Measurements from ENCODE around the gene BLOC1S2.
A peak's percentile ranks its signal among the peaks of the same experiment; 100 is the strongest.
"Not testable (repeated sequence)": the region's sequence is repeated elsewhere in the genome, so short reads cannot be mapped to it uniquely, and the experiment has no call there.

Gene BLOC1S2

GRCh38 chr10:100286051-100287033, at the start of gene BLOC1S2:
Gene BLOC1S2, minus strand, starts transcription at chr10:100286680. Its CDS starts 21 bp downstream, at chr10:100286659.
- DNase-seq (ENCODE audit: low spot score): peak; percentile 88

- no peak for DNase-seq (ENCODE audit: low spot score)
These were observed 48.3 kb upstream of the BLOC1S2 start for GRCh38 chr10:100334762-100335161.

- no peak for DNase-seq (ENCODE audit: low spot score)
These were observed 47.4 kb upstream of the BLOC1S2 start for GRCh38 chr10:100333661-100334440.

GRCh38 chr10:100333106-100333505, 46.6 kb upstream of the BLOC1S2 start:
- no peak for DNase-seq (ENCODE audit: low spot score)

GRCh38 chr10:100330079-100330478, 43.6 kb upstream of the BLOC1S2 start, which contains the start of gene PKD2L1:
Gene PKD2L1, minus strand, starts transcription at chr10:100330228. Its CDS starts 125 bp downstream, at chr10:100330103.
- DNase-seq (ENCODE audit: low spot score): no peak

GRCh38 chr10:100328198-100328597, 41.7 kb upstream of the BLOC1S2 start:
- DNase-seq (ENCODE audit: low spot score): no peak

- no peak for DNase-seq (ENCODE audit: low spot score)
These were observed 41.2 kb upstream of the BLOC1S2 start for GRCh38 chr10:100327718-100328009.

- no peak for DNase-seq (ENCODE audit: low spot score)
These were observed 40.7 kb upstream of the BLOC1S2 start for GRCh38 chr10:100327007-100327717.

GRCh38 chr10:100325158-100325557, 38.7 kb upstream of the BLOC1S2 start:
- no peak for DNase-seq (ENCODE audit: low spot score)

- DNase-seq (ENCODE audit: low spot score): no peak
These were observed 33.4 kb upstream of the BLOC1S2 start for GRCh38 chr10:100319707-100320402.

- no peak for DNase-seq (ENCODE audit: low spot score)
These were observed 31.7 kb upstream of the BLOC1S2 start for GRCh38 chr10:100318207-100318606.

GRCh38 chr10:100315615-100316014, 29.1 kb upstream of the BLOC1S2 start:
- no peak for DNase-seq (ENCODE audit: low spot score)

- no peak for DNase-seq (ENCODE audit: low spot score)
These were observed 24.8 kb upstream of the BLOC1S2 start for GRCh38 chr10:100311298-100311697.

GRCh38 chr10:100307684-100308083, 21.2 kb upstream of the BLOC1S2 start:
- no peak for DNase-seq (ENCODE audit: low spot score)

- no peak for DNase-seq (ENCODE audit: low spot score)
These were observed 20.4 kb upstream of the BLOC1S2 start for GRCh38 chr10:100306861-100307260.

GRCh38 chr10:100304414-100304813, 17.9 kb upstream of the BLOC1S2 start:
- no peak for DNase-seq (ENCODE audit: low spot score)

- DNase-seq (ENCODE audit: low spot score): peak; percentile 38
These were observed 17.3 kb upstream of the BLOC1S2 start for GRCh38 chr10:100303724-100304319.

- peak; percentile 9 for DNase-seq (ENCODE audit: low spot score)
These were observed 14.6 kb upstream of the BLOC1S2 start for GRCh38 chr10:100301123-100301522.

- DNase-seq (ENCODE audit: low spot score): no peak
These were observed 10.8 kb upstream of the BLOC1S2 start for GRCh38 chr10:100297242-100297641.

- no peak for DNase-seq (ENCODE audit: low spot score)
These were observed 6.6 kb upstream of the BLOC1S2 start for GRCh38 chr10:100293066-100293465.

GRCh38 chr10:100292300-100292699, 5.8 kb upstream of the BLOC1S2 start:
- not testable (repeated sequence) for DNase-seq (ENCODE audit: low spot score)

Measured in LoVo (cell line).